ENCODE data around the gene STK32C.

STK32C gene

GRCh38 chr10:132175907-132176581 is 131.7 kb downstream of the STK32C start:
- ChIA-PET POLR2A (no interaction called here), CTCF (no interaction called here)

GRCh38 chr10:132175408-132175807 is 132.3 kb downstream of the STK32C start:
- ChIA-PET CTCF (no interaction called here), POLR2A (no interaction called here)
- no peak for DNase-seq (ENCODE audit: extremely low spot score)
- TF ChIP-seq ELF4 (IDR thresholded peaks at IDR 0.05) (no peak), LEF1 (IDR thresholded peaks at IDR 0.05; ENCODE audit: borderline replicate concordance) (no peak), ZNF384 (IDR thresholded peaks at IDR 0.05) (no peak), BHLHE40 (IDR thresholded peaks at IDR 0.05; ENCODE audit: borderline replicate concordance) (no peak), ARNT (IDR thresholded peaks at IDR 0.05) (no peak), HDGF (IDR thresholded peaks at IDR 0.05; ENCODE audit: borderline replicate concordance) (no peak), FOXK2 (IDR thresholded peaks at IDR 0.05) (no peak), CTBP1 (IDR thresholded peaks at IDR 0.05; ENCODE audit: borderline replicate concordance) (no peak), SUZ12 (IDR thresholded peaks at IDR 0.05) (no peak), TARDBP (IDR thresholded peaks at IDR 0.05) (no peak), FOXM1 (IDR thresholded peaks at IDR 0.05; ENCODE audit: borderline replicate concordance) (no peak), L3MBTL2 (conservative IDR thresholded peaks at IDR 0.05) (no peak), NFRKB (IDR thresholded peaks at IDR 0.05) (no peak), FOXA1 (IDR thresholded peaks at IDR 0.05) (no peak), PKNOX1 (IDR thresholded peaks at IDR 0.05) (no peak), SP1 (IDR thresholded peaks at IDR 0.05) (no peak)

More at GRCh38 chr10:132175907-132176581, 131.7 kb downstream of the STK32C start:
- TF ChIP-seq BHLHE40 (IDR thresholded peaks at IDR 0.05; ENCODE audit: borderline replicate concordance) (no peak), FOXK2 (IDR thresholded peaks at IDR 0.05) (no peak), FOXM1 (IDR thresholded peaks at IDR 0.05; ENCODE audit: borderline replicate concordance) (no peak), HDGF (IDR thresholded peaks at IDR 0.05; ENCODE audit: borderline replicate concordance) (no peak), PKNOX1 (IDR thresholded peaks at IDR 0.05) (no peak), SP1 (IDR thresholded peaks at IDR 0.05) (no peak)
- no peak for DNase-seq (ENCODE audit: extremely low spot score)

- TF ChIP-seq SP1 (IDR thresholded peaks at IDR 0.05) = no peak
- CTCF ChIA-PET = no interaction called here
- POLR2A ChIA-PET = no interaction called here
- no peak for DNase-seq (ENCODE audit: extremely low spot score)
Measured at GRCh38 chr10:132174237-132174636, 133.5 kb downstream of the STK32C start.

GRCh38 chr10:132173185-132173584 is 134.6 kb downstream of the STK32C start:
- POLR2A ChIA-PET = no interaction called here

GRCh38 chr10:132172091-132173066 is 135.4 kb downstream of the STK32C start:
- POLR2A ChIA-PET = no interaction called here
- no peak for DNase-seq (ENCODE audit: extremely low spot score)
- CTCF ChIA-PET = no interaction called here
- TF ChIP-seq FOXA1 (IDR thresholded peaks at IDR 0.05) (no peak), NFRKB (IDR thresholded peaks at IDR 0.05) (no peak), HDGF (IDR thresholded peaks at IDR 0.05; ENCODE audit: borderline replicate concordance) (no peak), BHLHE40 (IDR thresholded peaks at IDR 0.05; ENCODE audit: borderline replicate concordance) (no peak), FOXM1 (IDR thresholded peaks at IDR 0.05; ENCODE audit: borderline replicate concordance) (no peak), ZNF384 (IDR thresholded peaks at IDR 0.05) (no peak), SUZ12 (IDR thresholded peaks at IDR 0.05) (no peak), CTBP1 (IDR thresholded peaks at IDR 0.05; ENCODE audit: borderline replicate concordance) (no peak)

More at GRCh38 chr10:132173185-132173584, 134.6 kb downstream of the STK32C start:
- no peak for DNase-seq (ENCODE audit: extremely low spot score)
- TF ChIP-seq FOXA1 (IDR thresholded peaks at IDR 0.05) (no peak), ARNT (IDR thresholded peaks at IDR 0.05) (no peak), BHLHE40 (IDR thresholded peaks at IDR 0.05; ENCODE audit: borderline replicate concordance) (no peak), FOXM1 (IDR thresholded peaks at IDR 0.05; ENCODE audit: borderline replicate concordance) (no peak), ELF4 (IDR thresholded peaks at IDR 0.05) (no peak)
- CTCF ChIA-PET = no interaction called here

GRCh38 chr10:132170561-132171361 is 137.0 kb downstream of the STK32C start:
- no peak for TF ChIP-seq BHLHE40 (IDR thresholded peaks at IDR 0.05; ENCODE audit: borderline replicate concordance)
- TF ChIP-seq CTBP1 (IDR thresholded peaks at IDR 0.05; ENCODE audit: borderline replicate concordance) = no peak
- TF ChIP-seq SP1 (IDR thresholded peaks at IDR 0.05) = no peak
- TF ChIP-seq L3MBTL2 (conservative IDR thresholded peaks at IDR 0.05) = no peak
- no peak for TF ChIP-seq ZNF384 (IDR thresholded peaks at IDR 0.05)
- TF ChIP-seq ELF4 (IDR thresholded peaks at IDR 0.05) = no peak
- TF ChIP-seq FOXM1 (IDR thresholded peaks at IDR 0.05; ENCODE audit: borderline replicate concordance) = no peak
- TF ChIP-seq SUZ12 (IDR thresholded peaks at IDR 0.05) = no peak
- no peak for TF ChIP-seq TARDBP (IDR thresholded peaks at IDR 0.05)
- no peak for TF ChIP-seq PKNOX1 (IDR thresholded peaks at IDR 0.05)
- no peak for TF ChIP-seq ARNT (IDR thresholded peaks at IDR 0.05)
- TF ChIP-seq NFRKB (IDR thresholded peaks at IDR 0.05) = no peak
- TF ChIP-seq HDGF (IDR thresholded peaks at IDR 0.05; ENCODE audit: borderline replicate concordance) = no peak
- no peak for TF ChIP-seq LEF1 (IDR thresholded peaks at IDR 0.05; ENCODE audit: borderline replicate concordance)
- TF ChIP-seq FOXK2 (IDR thresholded peaks at IDR 0.05) = no peak
- CTCF ChIA-PET = no interaction called here
- POLR2A ChIA-PET = no interaction called here
- no peak for DNase-seq (ENCODE audit: extremely low spot score)

Data from HEK293T (cell line).